Glutamatergic neuron (in vitro differentiated cells): Measurements from ENCODE around the gene AIMP1. TPM values are rescaled to one million over a fixed set of nuclear protein-coding genes. Genes with fewer than 3 reads are reported as not detected.

ENCODE experiments used
- DNase-seq: peaks from one replicate; pipeline ENCODE4 v3.0.0; 2022
- H3K27ac Mint-ChIP-seq: one replicate; pipeline ENCODE4 v1.8.0; 2020; ENCODE audit warnings: mild to moderate bottlenecking, mixed read lengths, inconsistent platforms; ENCODE audit not compliant: unreplicated experiment
- H3K27me3 Mint-ChIP-seq: one replicate; pipeline ENCODE4 v1.8.0; 2020; ENCODE audit warnings: mild to moderate bottlenecking, moderate library complexity, mixed read lengths, inconsistent platforms; ENCODE audit not compliant: unreplicated experiment
- H3K36me3 Mint-ChIP-seq: one replicate; pipeline ENCODE4 v1.8.0; 2020; ENCODE audit warnings: mild to moderate bottlenecking, mixed read lengths, inconsistent platforms; ENCODE audit not compliant: unreplicated experiment
- H3K4me1 Mint-ChIP-seq: one replicate; pipeline ENCODE4 v1.8.0; 2020; ENCODE audit warnings: mild to moderate bottlenecking, low read depth, mixed read lengths, inconsistent platforms; ENCODE audit not compliant: unreplicated experiment
- H3K4me3 Mint-ChIP-seq: one replicate; pipeline ENCODE4 v1.8.0; 2020; ENCODE audit warnings: mild to moderate bottlenecking, mixed read lengths, inconsistent platforms; ENCODE audit not compliant: unreplicated experiment
- H3K9me3 Mint-ChIP-seq: one replicate; pipeline ENCODE4 v1.8.0; 2020; ENCODE audit warnings: mild to moderate bottlenecking, moderate library complexity, mixed read lengths, inconsistent platforms; ENCODE audit not compliant: unreplicated experiment
- CTCF ChIP-seq: fragments of 200-600 bp; sonication (generic); IDR thresholded peaks from one replicate; pipeline ENCODE4 v1.5.0; 2021; ENCODE audit not compliant: partially characterized antibody, unreplicated experiment
- long read RNA-seq: library from polyadenylated mRNA; unstranded; transcript quantifications from one replicate; pipeline ENCODE4 v2.0.0, GENCODE V29; 2020; ENCODE audit not compliant: unreplicated experiment
- total RNA-seq: library from RNA; stranded (reverse); fragmentation: NEBNext Ultra II Directional; extraction: Animal tissue kit (Norgen Biotek cat#: 25700); gene quantifications from one replicate; pipeline ENCODE4 v1.2.1, GENCODE V29; 2021; ENCODE audit not compliant: unreplicated experiment

The AIMP1 gene
- total RNA-seq, result 30.2 TPM
- long read RNA-seq, transcript AIMP1-202 (7 exons, 2,586 nt), result major isoform, 8 of 16 reads
- long read RNA-seq, partial matches to known transcripts, result 7 of 16 reads
- long read RNA-seq, other reads (novel, unspliced or antisense), result 1 of 16 reads

- peaks cover 7% of the 10 kb centered on the region for H3K36me3 Mint-ChIP-seq
- H3K4me3 Mint-ChIP-seq, result no peak within 1 kb of the TSS
- no peaks in the 10 kb centered on the region for H3K27me3 Mint-ChIP-seq
- DNase-seq, result peak; percentile 85
- H3K4me1 Mint-ChIP-seq, result no peaks in the 10 kb centered on the region
- peak within 1 kb of the TSS; percentile 75 for H3K27ac Mint-ChIP-seq
- no peak for TF ChIP-seq CTCF
- peaks cover 6% of the 10 kb centered on the region for H3K9me3 Mint-ChIP-seq
Measured at GRCh38 chr4:106315968-106316772, at the start of gene AIMP1, which contains the start of gene TBCK. Gene AIMP1 (plus strand): TSS chr4:106316550. CDS start chr4:106325010, 8,460 bp downstream. Gene TBCK (minus strand): TSS chr4:106316209. CDS start chr4:106308960, 7,249 bp downstream.

- H3K9me3 Mint-ChIP-seq, result no peaks in the 10 kb centered on the region
- no peak for TF ChIP-seq CTCF
- H3K4me1 Mint-ChIP-seq, result no peaks in the 10 kb centered on the region
- no peak overlapping the region for H3K4me3 Mint-ChIP-seq
- no peak for DNase-seq
- H3K36me3 Mint-ChIP-seq, result no peaks in the 10 kb centered on the region
- H3K27me3 Mint-ChIP-seq, result no peaks in the 10 kb centered on the region
- H3K27ac Mint-ChIP-seq, result no peak overlapping the region
Measured at GRCh38 chr4:106268786-106269185, 47.6 kb upstream of the AIMP1 start.

GRCh38 chr4:106269711-106270110 is 46.6 kb upstream of the AIMP1 start:
- no peaks in the 10 kb centered on the region for H3K36me3 Mint-ChIP-seq
- H3K27ac Mint-ChIP-seq, result no peak overlapping the region

GRCh38 chr4:106270736-106271135 is 45.6 kb upstream of the AIMP1 start:
- Mint-ChIP-seq H3K9me3 (no peaks in the 10 kb centered on the region), H3K4me1 (no peaks in the 10 kb centered on the region), H3K4me3 (no peak overlapping the region), H3K36me3 (no peaks in the 10 kb centered on the region), H3K27ac (no peak overlapping the region), H3K27me3 (no peaks in the 10 kb centered on the region)
- no peak for TF ChIP-seq CTCF
- no peak for DNase-seq

More at GRCh38 chr4:106269711-106270110, 46.6 kb upstream of the AIMP1 start:
- H3K4me3 Mint-ChIP-seq, result no peak overlapping the region
- no peaks in the 10 kb centered on the region for H3K27me3 Mint-ChIP-seq
- no peaks in the 10 kb centered on the region for H3K9me3 Mint-ChIP-seq
- no peaks in the 10 kb centered on the region for H3K4me1 Mint-ChIP-seq
- no peak for DNase-seq
- no peak for TF ChIP-seq CTCF

- no peak for TF ChIP-seq CTCF
- Mint-ChIP-seq H3K27me3 (no peaks in the 10 kb centered on the region), H3K36me3 (no peaks in the 10 kb centered on the region), H3K4me3 (no peak overlapping the region), H3K9me3 (no peaks in the 10 kb centered on the region), H3K4me1 (no peaks in the 10 kb centered on the region), H3K27ac (no peak overlapping the region)
- DNase-seq, result no peak
Measured at GRCh38 chr4:106273831-106274230, 42.5 kb upstream of the AIMP1 start.
